ENCODE results near the gene NDST4. TPM values are rescaled to one million over a fixed set of nuclear protein-coding genes. Genes with fewer than 3 reads are reported as not detected.

NDST4 gene
- not detected for total RNA-seq (2021; ENCODE audit: unreplicated experiment)
- not detected in 2 replicates for polyA plus RNA-seq (2012)
- Bru-seq, nascent RNA = percentile 0 among the genes with signal in this experiment
- not detected for BruChase-seq, experiment 1, labeled RNA remaining after a 6-hour chase
- BruChase-seq, experiment 2, labeled RNA remaining after a 2-hour chase = percentile 1 among the genes with signal in this experiment
- long read RNA-seq = 0 reads

DNA sequence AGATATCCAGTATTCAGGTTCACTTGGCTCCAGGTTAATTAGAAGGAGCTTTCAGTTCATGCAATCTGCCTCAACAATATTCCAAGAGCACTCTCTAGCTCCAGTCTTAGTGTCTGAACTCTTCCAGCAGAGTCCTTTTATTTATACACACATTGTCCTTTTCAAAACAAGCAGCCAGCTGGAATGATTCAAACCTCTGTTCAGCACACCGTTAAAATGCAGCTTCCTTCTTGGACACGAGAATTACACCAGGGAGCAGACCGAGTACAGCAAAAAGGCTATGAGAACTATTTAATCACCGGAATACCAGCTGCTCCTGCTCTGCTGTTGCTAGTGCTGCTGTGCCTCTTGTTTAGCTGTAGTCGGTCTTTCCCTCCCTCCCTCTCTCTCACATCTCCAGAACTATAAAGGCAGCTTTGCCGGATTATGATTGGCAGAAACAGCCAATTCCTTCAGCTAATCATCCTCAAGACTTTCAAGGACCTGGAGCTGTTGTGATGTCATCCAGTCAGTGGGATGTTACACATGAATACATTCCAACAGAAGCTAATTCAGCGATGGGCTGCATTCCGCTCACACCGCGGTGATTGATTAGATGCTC lies at the start of gene NDST4:
NDST4 (minus strand) TSS at position 115 of the 601 bp plus-strand sequence. CDS start 36,584 bp downstream, outside the sequence.
- TF ChIP-seq, protein P1, sequence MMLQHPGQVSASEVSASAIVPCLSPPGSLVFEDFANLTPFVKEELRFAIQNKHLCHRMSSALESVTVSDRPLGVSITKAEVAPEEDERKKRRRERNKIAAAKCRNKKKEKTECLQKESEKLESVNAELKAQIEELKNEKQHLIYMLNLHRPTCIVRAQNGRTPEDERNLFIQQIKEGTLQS (IDR thresholded peaks at IDR 0.05) = no peak
- TF ChIP-seq, protein P2, sequence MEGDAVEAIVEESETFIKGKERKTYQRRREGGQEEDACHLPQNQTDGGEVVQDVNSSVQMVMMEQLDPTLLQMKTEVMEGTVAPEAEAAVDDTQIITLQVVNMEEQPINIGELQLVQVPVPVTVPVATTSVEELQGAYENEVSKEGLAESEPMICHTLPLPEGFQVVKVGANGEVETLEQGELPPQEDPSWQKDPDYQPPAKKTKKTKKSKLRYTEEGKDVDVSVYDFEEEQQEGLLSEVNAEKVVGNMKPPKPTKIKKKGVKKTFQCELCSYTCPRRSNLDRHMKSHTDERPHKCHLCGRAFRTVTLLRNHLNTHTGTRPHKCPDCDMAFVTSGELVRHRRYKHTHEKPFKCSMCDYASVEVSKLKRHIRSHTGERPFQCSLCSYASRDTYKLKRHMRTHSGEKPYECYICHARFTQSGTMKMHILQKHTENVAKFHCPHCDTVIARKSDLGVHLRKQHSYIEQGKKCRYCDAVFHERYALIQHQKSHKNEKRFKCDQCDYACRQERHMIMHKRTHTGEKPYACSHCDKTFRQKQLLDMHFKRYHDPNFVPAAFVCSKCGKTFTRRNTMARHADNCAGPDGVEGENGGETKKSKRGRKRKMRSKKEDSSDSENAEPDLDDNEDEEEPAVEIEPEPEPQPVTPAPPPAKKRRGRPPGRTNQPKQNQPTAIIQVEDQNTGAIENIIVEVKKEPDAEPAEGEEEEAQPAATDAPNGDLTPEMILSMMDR (IDR thresholded peaks at IDR 0.05 in 2 of 3, conservative IDR thresholded peaks at IDR 0.05 in 1 of 3; ENCODE audit: borderline replicate concordance in 1 of 3, insufficient read depth in 1 of 3, low read depth in 2 of 3, low read length in 2 of 3) = no peak
- ATAC-seq (no peak), DNase-seq (ENCODE audit: low read depth, low spot score) (no peak)
- Histone ChIP-seq H3K9me3 (ENCODE audit: control insufficient read depth in 1 of 2, insufficient read depth in 1 of 2, low read depth in 1 of 2, low read length in 2 of 2) (no peaks in the 10 kb centered on the region), H3K27ac (ENCODE audit: low read depth, low read length) (no peak within 1 kb of the TSS), H3K4me3 (replicated peaks in 1 of 2; ENCODE audit: low read depth in 1 of 2, low read length in 2 of 2) (no peak within 1 kb of the TSS), H3K79me2 (ENCODE audit: insufficient read depth, low read length) (no peaks in the 10 kb centered on the region), H3K9ac (ENCODE audit: low read length) (no peak within 1 kb of the TSS), H3K27me3 (ENCODE audit: insufficient read depth, low read length) (no peaks in the 10 kb centered on the region), H3K4me2 (ENCODE audit: low read length) (no peak within 1 kb of the TSS), H3K4me1 (ENCODE audit: control insufficient read depth in 1 of 2, insufficient read depth in 2 of 2, low read length in 2 of 2) (no peaks in the 10 kb centered on the region), H2AFZ (ENCODE audit: low read depth, low read length, poor library complexity, severe bottlenecking) (peak within 1 kb of the TSS; percentile 37), H3K36me3 (ENCODE audit: control insufficient read depth in 1 of 2, insufficient read depth in 2 of 2, low read length in 2 of 2) (no peaks in the 10 kb centered on the region), H3K9me2 (ENCODE audit: insufficient read depth) (no peaks in the 10 kb centered on the region), H4K20me1 (ENCODE audit: insufficient read depth) (no peaks in the 10 kb centered on the region)
- CTCF ChIA-PET = no interaction called here
- POLR2A ChIA-PET = no interaction called here
- intact Hi-C loops (cut with micrococcal nuclease) = no loop called here
- BruUV-seq (replicated peaks) = no TSS peak
- RAD21 ChIA-PET (ENCODE audit: low non-redundant PET in 1 of 2, low total read pairs in 2 of 2, uncharacterized antibody in 2 of 2, unreplicated experiment in 2 of 2) = no interaction called here

DNA sequence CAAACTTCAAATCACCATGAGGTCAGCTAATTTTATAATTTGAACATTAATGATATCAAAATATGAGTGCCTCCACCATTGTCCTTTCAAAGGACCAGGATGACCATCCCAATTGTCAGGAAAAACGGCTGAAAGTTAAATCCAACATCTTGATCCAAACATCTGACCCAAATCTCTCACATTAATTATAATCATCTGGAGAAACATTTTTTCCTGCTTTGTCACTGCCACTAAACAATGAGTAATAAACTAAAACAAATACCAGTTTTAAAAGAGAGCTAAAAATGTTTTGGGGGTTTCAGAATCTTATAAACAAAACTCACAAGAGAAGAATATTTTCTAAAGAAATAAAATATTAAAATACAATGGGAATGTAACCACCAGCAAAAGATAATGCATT lies 45.7 kb upstream of the NDST4 start:
- DNase-seq (ENCODE audit: low read depth, low spot score) (no peak), ATAC-seq (no peak)
- RAD21 ChIA-PET (ENCODE audit: low non-redundant PET in 1 of 2, low total read pairs in 2 of 2, uncharacterized antibody in 2 of 2, unreplicated experiment in 2 of 2) = no interaction called here
- H2AFZ ChIP-seq (ENCODE audit: low read depth, low read length, poor library complexity, severe bottlenecking) = no peak overlapping the region
- no TSS peak for BruUV-seq (replicated peaks)
- no peak overlapping the region for H3K27ac ChIP-seq (ENCODE audit: low read depth, low read length)
- no peaks in the 10 kb centered on the region for H3K9me2 ChIP-seq (ENCODE audit: insufficient read depth)
- H3K9ac ChIP-seq (ENCODE audit: low read length) = no peak overlapping the region
- H3K79me2 ChIP-seq (ENCODE audit: insufficient read depth, low read length) = no peaks in the 10 kb centered on the region
- intact Hi-C loops (cut with micrococcal nuclease) = no loop called here
- H3K36me3 ChIP-seq (ENCODE audit: control insufficient read depth in 1 of 2, insufficient read depth in 2 of 2, low read length in 2 of 2) = no peaks in the 10 kb centered on the region
- H3K4me2 ChIP-seq (ENCODE audit: low read length) = no peak overlapping the region
- POLR2A ChIA-PET = no interaction called here
- no peak overlapping the region for H3K4me3 ChIP-seq (replicated peaks in 1 of 2; ENCODE audit: low read depth in 1 of 2, low read length in 2 of 2)
- H3K4me1 ChIP-seq (ENCODE audit: control insufficient read depth in 1 of 2, insufficient read depth in 2 of 2, low read length in 2 of 2) = no peaks in the 10 kb centered on the region
- no peaks in the 10 kb centered on the region for H3K27me3 ChIP-seq (ENCODE audit: insufficient read depth, low read length)
- no peaks in the 10 kb centered on the region for H4K20me1 ChIP-seq (ENCODE audit: insufficient read depth)
- no peak for TF ChIP-seq SP1 (IDR thresholded peaks at IDR 0.05; ENCODE audit: low read depth)
- TF ChIP-seq, protein P1 (IDR thresholded peaks at IDR 0.05) = no peak
- TF ChIP-seq EZH2 (IDR thresholded peaks at IDR 0.05) = no peak
- TF ChIP-seq, protein P2 (IDR thresholded peaks at IDR 0.05 in 2 of 3, conservative IDR thresholded peaks at IDR 0.05 in 1 of 3; ENCODE audit: borderline replicate concordance in 1 of 3, insufficient read depth in 1 of 3, low read depth in 2 of 3, low read length in 2 of 3) = no peak
- TF ChIP-seq CEBPB (IDR thresholded peaks at IDR 0.05; ENCODE audit: low read depth) = no peak
- no peak for TF ChIP-seq SIN3A (IDR thresholded peaks at IDR 0.05; ENCODE audit: low read depth)
- no peak for TF ChIP-seq YY1 (IDR thresholded peaks at IDR 0.05; ENCODE audit: extremely low read depth, insufficient replicate concordance, low read depth, low read length)
- no peak for TF ChIP-seq EGR1 (IDR thresholded peaks at IDR 0.05; ENCODE audit: low read depth)
- TF ChIP-seq CBX3 (IDR thresholded peaks at IDR 0.05; ENCODE audit: low read depth) = no peak
- TF ChIP-seq, protein P3, sequence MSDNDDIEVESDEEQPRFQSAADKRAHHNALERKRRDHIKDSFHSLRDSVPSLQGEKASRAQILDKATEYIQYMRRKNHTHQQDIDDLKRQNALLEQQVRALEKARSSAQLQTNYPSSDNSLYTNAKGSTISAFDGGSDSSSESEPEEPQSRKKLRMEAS (IDR thresholded peaks at IDR 0.05) = no peak
- H3K9me3 ChIP-seq (ENCODE audit: control insufficient read depth in 1 of 2, insufficient read depth in 1 of 2, low read depth in 1 of 2, low read length in 2 of 2) = no peaks in the 10 kb centered on the region
- CTCF ChIA-PET = no interaction called here

Data from HCT116 (cell line).